ENCODE measurements around the gene FBXO7. TPM values are rescaled to one million over a fixed set of nuclear protein-coding genes. Genes with fewer than 3 reads are reported as not detected.

The FBXO7 gene
- total and polyA plus RNA-seq, 2 experiments from 2014 or later = 38.6 to 68.5 TPM

GRCh38 chr22:32446321-32446720, 28.3 kb upstream of the FBXO7 start (continued):
- TF ChIP-seq, protein P1, sequence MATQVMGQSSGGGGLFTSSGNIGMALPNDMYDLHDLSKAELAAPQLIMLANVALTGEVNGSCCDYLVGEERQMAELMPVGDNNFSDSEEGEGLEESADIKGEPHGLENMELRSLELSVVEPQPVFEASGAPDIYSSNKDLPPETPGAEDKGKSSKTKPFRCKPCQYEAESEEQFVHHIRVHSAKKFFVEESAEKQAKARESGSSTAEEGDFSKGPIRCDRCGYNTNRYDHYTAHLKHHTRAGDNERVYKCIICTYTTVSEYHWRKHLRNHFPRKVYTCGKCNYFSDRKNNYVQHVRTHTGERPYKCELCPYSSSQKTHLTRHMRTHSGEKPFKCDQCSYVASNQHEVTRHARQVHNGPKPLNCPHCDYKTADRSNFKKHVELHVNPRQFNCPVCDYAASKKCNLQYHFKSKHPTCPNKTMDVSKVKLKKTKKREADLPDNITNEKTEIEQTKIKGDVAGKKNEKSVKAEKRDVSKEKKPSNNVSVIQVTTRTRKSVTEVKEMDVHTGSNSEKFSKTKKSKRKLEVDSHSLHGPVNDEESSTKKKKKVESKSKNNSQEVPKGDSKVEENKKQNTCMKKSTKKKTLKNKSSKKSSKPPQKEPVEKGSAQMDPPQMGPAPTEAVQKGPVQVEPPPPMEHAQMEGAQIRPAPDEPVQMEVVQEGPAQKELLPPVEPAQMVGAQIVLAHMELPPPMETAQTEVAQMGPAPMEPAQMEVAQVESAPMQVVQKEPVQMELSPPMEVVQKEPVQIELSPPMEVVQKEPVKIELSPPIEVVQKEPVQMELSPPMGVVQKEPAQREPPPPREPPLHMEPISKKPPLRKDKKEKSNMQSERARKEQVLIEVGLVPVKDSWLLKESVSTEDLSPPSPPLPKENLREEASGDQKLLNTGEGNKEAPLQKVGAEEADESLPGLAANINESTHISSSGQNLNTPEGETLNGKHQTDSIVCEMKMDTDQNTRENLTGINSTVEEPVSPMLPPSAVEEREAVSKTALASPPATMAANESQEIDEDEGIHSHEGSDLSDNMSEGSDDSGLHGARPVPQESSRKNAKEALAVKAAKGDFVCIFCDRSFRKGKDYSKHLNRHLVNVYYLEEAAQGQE (IDR thresholded peaks at IDR 0.05; ENCODE audit: unreplicated experiment) = no peak
- TF ChIP-seq EZH2phosphoT487 (IDR thresholded peaks at IDR 0.05; ENCODE audit: unreplicated experiment) (no peak), STAT1 (IDR thresholded peaks at IDR 0.05; ENCODE audit: unreplicated experiment) (no peak)

DNA sequence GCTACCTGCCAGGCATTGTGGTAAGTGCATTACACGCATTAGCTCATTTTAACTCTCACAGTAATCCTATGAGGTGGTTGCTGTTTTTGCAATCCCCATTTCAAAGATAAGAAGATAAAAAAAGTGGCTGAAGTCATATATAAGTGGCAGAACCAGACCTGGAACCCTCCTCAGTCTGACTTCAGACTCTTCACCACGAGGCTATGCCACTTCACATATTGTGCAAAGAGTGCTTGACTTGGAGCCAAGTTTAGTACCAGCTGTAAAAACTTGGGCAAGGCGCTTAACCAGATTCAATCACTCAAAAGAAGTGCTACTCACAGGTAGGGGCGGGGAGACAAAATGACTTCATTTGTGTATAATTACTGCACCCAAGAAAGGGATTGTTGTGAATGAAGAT, 25.6 kb upstream of the FBXO7 start:
- Histone ChIP-seq H3F3A (replicated peaks; ENCODE audit: low read depth) (no peaks in the 10 kb centered on the region), H2AFZ (no peak overlapping the region; the same call in 1 of the 2 replicates), H4K20me1 (replicated peaks; ENCODE audit: insufficient read depth) (no peaks in the 10 kb centered on the region; the same call in none of the 2 replicates), H3K9me2 (ENCODE audit: insufficient read depth) (no peaks in the 10 kb centered on the region), H3K27ac (ENCODE audit: low read depth) (no peak overlapping the region), H3K79me2 (replicated peaks; ENCODE audit: insufficient read depth) (no peaks in the 10 kb centered on the region), H3K4me3 (no peak overlapping the region), H3K4me1 (ENCODE audit: insufficient read depth) (no peaks in the 10 kb centered on the region), H3K36me3 (ENCODE audit: insufficient read depth) (no peaks in the 10 kb centered on the region), H3K4me2 (no peak overlapping the region), H3K27me3 (ENCODE audit: insufficient read depth) (peaks cover 31% of the 10 kb centered on the region)
- Mint-ChIP-seq H3K4me1 (no peaks in the 10 kb centered on the region), H3K9me3 (no peaks in the 10 kb centered on the region), H3K4me3 (no peak overlapping the region), H3K36me3 (ENCODE audit: low read depth) (no peaks in the 10 kb centered on the region), H3K27me3 (ENCODE audit: insufficient read depth, low read depth, poor library complexity) (peaks cover 2% of the 10 kb centered on the region), H3K27ac (no peak overlapping the region)
- no peak for ATAC-seq
- no peak for TF ChIP-seq STAT1 (IDR thresholded peaks at IDR 0.05; ENCODE audit: unreplicated experiment)
- DNase-seq (ENCODE audit: low spot score) = no peak

DNA sequence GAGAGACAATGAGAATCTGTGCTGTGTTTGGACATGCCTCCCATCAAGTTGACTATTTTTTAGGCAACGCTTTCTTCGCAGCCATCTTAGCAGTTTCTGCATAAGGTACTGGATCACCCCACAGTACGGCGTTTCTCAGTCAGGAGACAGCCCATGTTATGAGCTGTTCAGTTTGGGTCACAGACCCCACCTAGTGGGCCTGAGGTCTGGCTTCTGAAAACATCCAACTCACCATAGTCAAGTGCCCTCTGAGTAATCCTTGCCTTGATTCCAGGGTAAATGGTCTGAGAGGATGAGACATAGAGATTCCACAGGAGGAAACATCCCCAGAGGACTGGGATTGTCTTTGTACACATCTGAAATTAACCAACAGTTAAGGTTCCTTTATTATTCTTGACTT, 17.6 kb upstream of the FBXO7 start:
- H3K4me1 ChIP-seq (ENCODE audit: insufficient read depth) = no peaks in the 10 kb centered on the region
- H3K27me3 ChIP-seq (ENCODE audit: insufficient read depth) = peaks cover 49% of the 10 kb centered on the region
- Mint-ChIP-seq H3K36me3 (ENCODE audit: low read depth) (no peaks in the 10 kb centered on the region), H3K4me1 (no peaks in the 10 kb centered on the region; the same call in 2 of the 3 replicates), H3K27me3 (ENCODE audit: insufficient read depth, low read depth, poor library complexity) (peaks cover 12% of the 10 kb centered on the region), H3K27ac (no peak overlapping the region), H3K4me3 (no peak overlapping the region), H3K9me3 (peaks cover 2% of the 10 kb centered on the region; the same call in 1 of the 3 replicates)
- ATAC-seq (no peak), DNase-seq (ENCODE audit: low spot score) (no peak)
- H3K79me2 ChIP-seq (replicated peaks; ENCODE audit: insufficient read depth) = no peaks in the 10 kb centered on the region
- H3K9me2 ChIP-seq (ENCODE audit: insufficient read depth) = no peaks in the 10 kb centered on the region; the same call in 1 of the 2 replicates
- TF ChIP-seq NANOG (IDR thresholded peaks at IDR 0.05; ENCODE audit: borderline replicate concordance) (no peak), CTCF (conservative IDR thresholded peaks at IDR 0.05; ENCODE audit: low read depth in 2 of 2) (0 out of 4 replicates have a peak, but pooled peaks of 1 of the 2 experiments have one; percentile 3), EZH2phosphoT487 (IDR thresholded peaks at IDR 0.05; ENCODE audit: unreplicated experiment) (no peak)
- H4K20me1 ChIP-seq (replicated peaks; ENCODE audit: insufficient read depth) = no peaks in the 10 kb centered on the region
- no peak overlapping the region for H3K27ac ChIP-seq (ENCODE audit: low read depth)
- no peaks in the 10 kb centered on the region for H3K36me3 ChIP-seq (ENCODE audit: insufficient read depth)
- no peaks in the 10 kb centered on the region for H3F3A ChIP-seq (replicated peaks; ENCODE audit: low read depth)
- H2AFZ ChIP-seq = no peak overlapping the region
- no peak overlapping the region for H3K4me2 ChIP-seq
- H3K4me3 ChIP-seq = no peak overlapping the region
